Adrenal gland (tissue), 12 donors: ENCODE data around the gene MAML1. TPM values are rescaled to one million over a fixed set of nuclear protein-coding genes. Genes with fewer than 3 reads are reported as not detected.

Experiments used
- DNase-seq, 7 donors: peaks; one replicate each; pipeline ENCODE4 v3.0.0-alpha.2; 2019 to 2020
- H3K27ac ChIP-seq, 5 donors: fragments of 200-600 bp; sonication (generic) in 4 of 5; 1 replicate in 3 of 5; 2 replicates in 2 of 5; pipeline versions ENCODE4 v1.5.1 to v1.8.0; 2016 to 2020; ENCODE audit warnings: mild to moderate bottlenecking in 1 of 5
- H3K27me3 ChIP-seq: fragments of 200-600 bp; 2 replicates; pipeline ENCODE4 v1.8.0; 2021
- H3K36me3 ChIP-seq, 2 donors: fragments of 200-600 bp; replicated peaks in 1 of 2; 1 replicate in 1 of 2; 2 replicates in 1 of 2; pipeline versions ENCODE4 v1.5.1 to v1.8.0; 2018 to 2022
- H3K4me1 ChIP-seq, 2 donors: fragments of 200-600 bp; replicated peaks in 1 of 2; 1 replicate in 1 of 2; 2 replicates in 1 of 2; pipeline versions ENCODE4 v1.5.1 to v1.8.0; 2018 to 2021
- H3K4me3 ChIP-seq, 4 donors: fragments of 200-600 bp; sonication (generic) in 3 of 4; one replicate each; pipeline ENCODE4 v1.5.1; 2016 to 2018
- H3K9me3 ChIP-seq, 3 donors: fragments of 200-600 bp; sonication (generic) in 1 of 3; replicated peaks in 1 of 3; 1 replicate in 2 of 3; 2 replicates in 1 of 3; pipeline versions ENCODE4 v1.5.1 to v1.8.0; 2016 to 2021
- CTCF ChIP-seq, 6 experiments: fragments of 450-650 bp in 4 of 6; fragments of 200-600 bp in 2 of 6; sonication (generic) in 1 of 6; IDR thresholded peaks; 1 replicate in 5 of 6; 2 replicates in 1 of 6; pipeline versions ENCODE4 v1.5.1 to v1.8.0; 2016 to 2021; ENCODE audit warnings: antibody characterized with exemption in 6 of 6, mild to moderate bottlenecking in 2 of 6, moderate library complexity in 1 of 6
- POLR2A ChIP-seq, 2 donors: fragments of 450-650 bp; IDR thresholded peaks; one replicate each; pipeline ENCODE4 v1.6.1; 2017; ENCODE audit warnings: antibody characterized with exemption in 2 of 2, mild to moderate bottlenecking in 2 of 2, moderate library complexity in 1 of 2
- WGBS, 4 donors: extraction: QIAGEN DNeasy Blood & Tissue Kit in 2 of 4; methylation state at CpG; one replicate each; pipeline versions ENCODE4 v1.1.5 to v1.1.7; 2013 to 2017; 5-methylcytosine and 5-hydroxymethylcytosine counted together
- intact Hi-C, 2 donors: fragments of 100-400 bp; cut with DNase I; formaldehyde crosslinking; loops; one replicate each; pipeline versions ENCODE4 v1.14.1 to v1.15.0; 2022 to 2023
- polyA plus RNA-seq, 3 donors: library from polyadenylated mRNA; stranded (reverse); fragments of 200-250 nt in 2 of 3; fragments of 350-450 nt in 1 of 3; fragmentation: Illumina TruSeq in 1 of 3; extraction: RNeasy Lipid Tissue Mini Kit (QIAGEN cat#74804) in 1 of 3; gene quantifications; one replicate each; pipeline ENCODE4 v1.2.3, GENCODE V29; 2013 to 2014
- total RNA-seq, 9 donors: library from RNA; depleted of rRNA in 4 of 9; stranded (reverse); fragments of >200 nt in 4 of 9; fragments of 120-200 nt in 1 of 9; fragmentation: NEBNext Ultra II Directional in 1 of 9; extraction: Animal tissue kit (Norgen Biotek cat#: 25700) in 1 of 9; gene quantifications; one replicate each; pipeline versions ENCODE4 v1.1.0 to v1.2.4, GENCODE V29; 2013 to 2023
- donor health status: healthy with polysubstance abuse.
- donor health status: Bipolar disorder and iron deficiency.
- donor health status: DM: yes; HTN: yes; CAD: no.
- donor health status: DM: no; HTN: no; CAD: no.
- donor health status: DM: no; HTN: no; CAD: no.
- donor health status: DM: yes; HTN: yes; CAD: no.

Gene MAML1
- total and polyA plus RNA-seq, 12 donors: 7.3 to 70.7 (median 29.2) TPM

GRCh38 chr5:179768326-179769085 lies 35.9 kb downstream of the MAML1 start:
- peaks cover 23 to 43% of the 10 kb centered on the region in 2 donors for H3K4me1 ChIP-seq
- 84 to 89% (median 87%) methylated on average over 17 to 18 of the region's 18 CpGs for WGBS, 4 donors

DNA sequence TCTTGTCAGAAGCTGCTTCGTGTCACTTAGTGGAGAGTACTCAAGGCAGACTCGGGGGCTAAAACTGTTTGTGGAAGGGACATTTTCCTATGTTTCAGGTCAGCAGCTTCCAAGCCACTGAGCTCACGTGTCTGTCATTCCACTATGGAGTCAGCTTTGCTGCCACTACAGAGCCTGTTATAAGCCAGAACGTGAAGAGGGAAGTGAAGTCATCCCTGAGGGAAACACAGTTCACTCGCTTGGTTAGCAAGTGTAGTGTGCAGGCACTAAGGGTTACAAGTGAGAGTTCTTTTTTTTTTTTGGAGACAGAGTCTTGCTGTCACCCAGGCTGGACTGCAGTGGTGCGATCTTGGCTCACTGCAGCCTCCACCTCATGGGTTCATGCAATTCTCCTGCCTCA lies 36.6 kb downstream of the MAML1 start:
- intact Hi-C loops: no loop called here
- Histone ChIP-seq H3K27me3 (no peaks in the 10 kb centered on the region), H3K9me3 (no peaks in the 10 kb centered on the region), H3K4me1 (peaks cover 17 to 35% of the 10 kb centered on the region in 2 donors), H3K4me3 (no peak overlapping the region), H3K27ac (no peak overlapping the region), H3K36me3 (peaks cover 0 to 81% of the 10 kb centered on the region in 2 donors)
- WGBS, 4 donors: 80 to 91% (median 82%) methylated on average over 6 of the region's 6 CpGs
- TF ChIP-seq CTCF (IDR thresholded peaks at IDR 0.05) (no peak), POLR2A (IDR thresholded peaks at IDR 0.05) (no peak)
- DNase-seq: no peak

More at GRCh38 chr5:179768326-179769085, 35.9 kb downstream of the MAML1 start:
- DNase-seq: no peak
- no peak for TF ChIP-seq POLR2A (IDR thresholded peaks at IDR 0.05)
- no peak for TF ChIP-seq CTCF (IDR thresholded peaks at IDR 0.05)
- peaks cover 0 to 73% of the 10 kb centered on the region in 2 donors for H3K36me3 ChIP-seq
- H3K9me3 ChIP-seq: no peaks in the 10 kb centered on the region
- H3K27me3 ChIP-seq: no peaks in the 10 kb centered on the region
- intact Hi-C loops: no loop called here
- H3K4me3 ChIP-seq: no peak overlapping the region
- H3K27ac ChIP-seq: no peak overlapping the region

- WGBS, 4 donors: 89 to 95% (median 90%) methylated on average over 5 of the region's 5 CpGs
- Histone ChIP-seq H3K27ac (no peak overlapping the region), H3K4me3 (no peak overlapping the region), H3K9me3 (no peaks in the 10 kb centered on the region), H3K27me3 (no peaks in the 10 kb centered on the region), H3K36me3 (peaks cover 0 to 86% of the 10 kb centered on the region in 2 donors), H3K4me1 (peaks cover 17 to 31% of the 10 kb centered on the region in 2 donors)
- TF ChIP-seq POLR2A (IDR thresholded peaks at IDR 0.05) (no peak), CTCF (IDR thresholded peaks at IDR 0.05) (no peak)
- intact Hi-C loops: no loop called here
- no peak for DNase-seq
These were observed 37.2 kb downstream of the MAML1 start for GRCh38 chr5:179769796-179770195.

GRCh38 chr5:179771311-179771895 lies 38.8 kb downstream of the MAML1 start:
- WGBS, 4 donors: 64 to 84% (median 79%) methylated on average over 3 to 4 of the region's 4 CpGs
- Histone ChIP-seq H3K27me3 (no peaks in the 10 kb centered on the region), H3K36me3 (peaks cover 0 to 92% of the 10 kb centered on the region in 2 donors), H3K4me3 (no peak overlapping the region), H3K4me1 (peaks cover 3 to 15% of the 10 kb centered on the region in 2 donors), H3K9me3 (no peaks in the 10 kb centered on the region), H3K27ac (no peak overlapping the region)
- intact Hi-C loops: no loop called here
- DNase-seq: no peak
- TF ChIP-seq CTCF (IDR thresholded peaks at IDR 0.05) (no peak), POLR2A (IDR thresholded peaks at IDR 0.05) (no peak)
